SK-N-SH (cell line): ENCODE data around the gene RFPL1. TPM values are rescaled to one million over a fixed set of nuclear protein-coding genes. Genes with fewer than 3 reads are reported as not detected.
A peak's percentile ranks its signal among the peaks of the same experiment; 100 is the strongest.

ENCODE experiments used
- CTCF ChIA-PET: fragments of 300-600, 350-600 bp; formaldehyde crosslinking; extraction: SDS; loops from one replicate; lab custom pipeline; 2021; lab: Yijun Ruan, JAX
- POLR2A ChIA-PET: fragments of 350-600 bp; sonication (Branson Sonifier 250); formaldehyde crosslinking; extraction: SDS; loops from one replicate; lab custom pipeline; 2020; ENCODE audit warnings: antibody characterized with exemption, inconsistent platforms; lab: Yijun Ruan, JAX
- DNase-seq: peaks from one replicate; pipeline ENCODE4 v3.0.0; 2012
- H2AFZ ChIP-seq: fragments of 200-600 bp; sonication (generic); 2 replicates; pipeline ENCODE4 v1.8.1; 2016; ENCODE audit warnings: antibody characterized with exemption, mild to moderate bottlenecking, low read depth
- H3F3A ChIP-seq: fragments of 200-600 bp; sonication (generic); replicated peaks from 2 replicates; pipeline ENCODE3; 2016; ENCODE audit warnings: antibody characterized with exemption, mild to moderate bottlenecking; ENCODE audit not compliant: insufficient read depth
- H3K27ac ChIP-seq, 2 experiments: fragments of 200-500 bp in 1 of 2; fragments of 200-600 bp in 1 of 2; sonication (Bioruptor generic) in 1 of 2; sonication (generic), shearing (Covaris generic) in 1 of 2; 2 replicates each; pipeline versions ENCODE4 v1.5.1 to v1.6.1; 2014 to 2016; ENCODE audit warnings: low read depth in 2 of 2, inconsistent platforms in 1 of 2, low read length in 1 of 2, mild to moderate bottlenecking in 1 of 2, mixed read lengths in 1 of 2
- H3K27me3 ChIP-seq: fragments of 200-600 bp; sonication (generic), shearing (Covaris generic); 2 replicates; pipeline ENCODE4 v1.6.1; 2016; ENCODE audit warnings: mixed run types; ENCODE audit not compliant: insufficient read depth
- H3K36me3 ChIP-seq, 2 experiments: fragments of 200-500 bp in 1 of 2; fragments of 200-600 bp in 1 of 2; sonication (Bioruptor generic) in 1 of 2; sonication (generic) in 1 of 2; replicated peaks in 1 of 2; 2 replicates each; pipeline versions ENCODE3 to v1.5.1; 2014 to 2016; ENCODE audit warnings: low read length in 1 of 2, mild to moderate bottlenecking in 1 of 2; ENCODE audit not compliant: insufficient read depth in 2 of 2, control insufficient read depth in 1 of 2
- H3K4me1 ChIP-seq, 2 experiments: fragments of 200-500 bp in 1 of 2; fragments of 200-600 bp in 1 of 2; sonication (Bioruptor generic) in 1 of 2; sonication (generic), shearing (Covaris generic) in 1 of 2; 2 replicates each; pipeline versions ENCODE4 v1.5.1 to v1.6.1; 2014 to 2016; ENCODE audit warnings: low read depth in 1 of 2, low read length in 1 of 2, mixed run types in 1 of 2; ENCODE audit not compliant: insufficient read depth in 2 of 2, control insufficient read depth in 1 of 2
- H3K4me2 ChIP-seq: fragments of 200-600 bp; sonication (generic), shearing (Covaris generic); 2 replicates; pipeline ENCODE4 v1.6.1; 2017; ENCODE audit warnings: mixed run types
- H3K4me3 ChIP-seq, 2 experiments: fragments of 200-500 bp in 1 of 2; fragments of 200-600 bp in 1 of 2; sonication (Bioruptor generic) in 1 of 2; sonication (generic), shearing (Covaris generic) in 1 of 2; 2 replicates each; pipeline versions ENCODE4 v1.5.1 to v1.8.1; 2014 to 2016; ENCODE audit warnings: low read depth in 2 of 2, inconsistent platforms in 1 of 2, low read length in 1 of 2, mild to moderate bottlenecking in 1 of 2, mixed read lengths in 1 of 2, moderate library complexity in 1 of 2
- H3K79me2 ChIP-seq: fragments of 200-600 bp; sonication (generic); 2 replicates; pipeline ENCODE4 v1.8.1; 2017; ENCODE audit warnings: mild to moderate bottlenecking; ENCODE audit not compliant: insufficient read depth
- H3K9ac ChIP-seq: fragments of 200-600 bp; sonication (generic); 2 replicates; pipeline ENCODE4 v1.6.1; 2017; ENCODE audit warnings: mixed run types
- H3K9me2 ChIP-seq: fragments of 200-600 bp; sonication (generic); 2 replicates; pipeline ENCODE4 v1.6.1; 2017; ENCODE audit warnings: mixed run types
- H3K9me3 ChIP-seq: fragments of 200-600 bp; sonication (generic); 2 replicates; pipeline ENCODE4 v1.6.1; 2017; ENCODE audit warnings: mixed run types, mild to moderate bottlenecking, moderate library complexity
- H4K20me1 ChIP-seq: fragments of 200-600 bp; sonication (generic); 2 replicates; pipeline ENCODE4 v1.6.1; 2017; ENCODE audit warnings: mild to moderate bottlenecking, mixed run types; ENCODE audit not compliant: insufficient read depth
- CHD2 ChIP-seq: fragments of 150-350 bp; IDR thresholded peaks from 2 replicates; pipeline ENCODE4 v1.6.1; 2018; ENCODE audit warnings: low read length; ENCODE audit not compliant: partially characterized antibody
- ELF1 ChIP-seq: IDR thresholded peaks from 2 replicates; pipeline ENCODE4 v1.4.0; 2012
- EP300 ChIP-seq, 2 experiments: IDR thresholded peaks; 2 replicates each; pipeline versions ENCODE4 v1.4.0 to v1.6.1; 2012; ENCODE audit warnings: borderline replicate concordance in 1 of 2, low read depth in 1 of 2, low read length in 1 of 2
- EZH2phosphoT487 ChIP-seq: fragments of 200-600 bp; sonication (generic); IDR thresholded peaks from 2 replicates; pipeline ENCODE4 v1.6.1; 2017; ENCODE audit warnings: low read depth, mixed run types, mild to moderate bottlenecking, antibody characterized with exemption, moderate library complexity, borderline replicate concordance
- FOXM1 ChIP-seq: IDR thresholded peaks from 2 replicates; pipeline ENCODE4 v1.4.0; 2012; ENCODE audit warnings: low read depth, mild to moderate bottlenecking
- JUND ChIP-seq: IDR thresholded peaks from 2 replicates; pipeline ENCODE4 v1.4.0; 2012
- MEF2A ChIP-seq: IDR thresholded peaks from 2 replicates; pipeline ENCODE4 v1.4.0; 2012; ENCODE audit warnings: low read depth, borderline replicate concordance
- MXI1 ChIP-seq: IDR thresholded peaks from 2 replicates; pipeline ENCODE4 v1.6.1; 2012; ENCODE audit warnings: mild to moderate bottlenecking, low read depth, low read length, improper control_type of control experiment
- NFIC ChIP-seq: IDR thresholded peaks from 2 replicates; pipeline ENCODE4 v1.4.0; 2012; ENCODE audit warnings: borderline replicate concordance
- NRF1 ChIP-seq: IDR thresholded peaks from 2 replicates; pipeline ENCODE4 v1.6.1; 2012; ENCODE audit warnings: low read depth, mild to moderate bottlenecking, low read length
- POLR2AphosphoS5 ChIP-seq: IDR thresholded peaks from 2 replicates; pipeline ENCODE4 v1.6.1; 2012; ENCODE audit warnings: low read depth, low read length
- RAD21 ChIP-seq: IDR thresholded peaks from 2 replicates; pipeline ENCODE4 v1.6.1; 2012; ENCODE audit warnings: mild to moderate bottlenecking, low read length
- RCOR1 ChIP-seq: fragments of 150-350 bp; IDR thresholded peaks from 2 replicates; pipeline ENCODE4 v1.6.1; 2017; ENCODE audit warnings: antibody characterized with exemption, low read length
- RXRA ChIP-seq: IDR thresholded peaks from 2 replicates; pipeline ENCODE4 v1.4.0; 2012; ENCODE audit warnings: low read depth, mild to moderate bottlenecking, borderline replicate concordance
- SIN3A ChIP-seq: IDR thresholded peaks from 2 replicates; pipeline ENCODE4 v1.6.1; 2012; ENCODE audit warnings: low read depth, mild to moderate bottlenecking, low read length, moderate library complexity, borderline replicate concordance
- SMC3 ChIP-seq: IDR thresholded peaks from 2 replicates; pipeline ENCODE4 v1.6.1; 2012; ENCODE audit warnings: low read depth, low read length, improper control_type of control experiment
- USF1 ChIP-seq: IDR thresholded peaks from 2 replicates; pipeline ENCODE4 v1.4.0; 2012; ENCODE audit warnings: low read depth, borderline replicate concordance
- YY1 ChIP-seq: IDR thresholded peaks from 2 replicates; pipeline ENCODE4 v1.4.0; 2012; ENCODE audit warnings: low read depth, mild to moderate bottlenecking
- WGBS: methylation state at CpG from one replicate; pipeline ENCODE4 v1.1.6; 2017; ENCODE audit warnings: low lambda C conversion rate; 5-methylcytosine and 5-hydroxymethylcytosine counted together
- polyA plus RNA-seq, 3 experiments: library from polyadenylated mRNA; depleted of rRNA; stranded (reverse); fragments of >200 nt; gene quantifications; 2 replicates each; pipeline ENCODE4 v1.2.3, GENCODE V29; 2012
- TF ChIP-seq, protein P1 (sequence below): IDR thresholded peaks from 2 replicates; pipeline ENCODE4 v1.4.0; 2012; ENCODE audit warnings: low read depth, borderline replicate concordance
- TF ChIP-seq, protein P2 (sequence below): IDR thresholded peaks from 2 replicates; pipeline ENCODE4 v1.6.1; 2012; ENCODE audit warnings: mild to moderate bottlenecking, low read depth, low read length, moderate library complexity
- TF ChIP-seq, protein P3 (sequence below): fragments of 200-600 bp; sonication (generic); IDR thresholded peaks from 2 replicates; pipeline ENCODE4 v1.6.1; 2017; ENCODE audit warnings: antibody characterized with exemption, mild to moderate bottlenecking, moderate library complexity
- TF ChIP-seq, protein P4 (sequence below): IDR thresholded peaks from 2 replicates; pipeline ENCODE4; 2012
- TF ChIP-seq, protein P5 (sequence below): IDR thresholded peaks from 2 replicates; pipeline ENCODE4 v1.4.0; 2012; ENCODE audit warnings: low read depth

RFPL1 gene
- polyA plus RNA-seq, 1 of the 3 experiments (the other 2 are of a cell fraction): not detected

DNA sequence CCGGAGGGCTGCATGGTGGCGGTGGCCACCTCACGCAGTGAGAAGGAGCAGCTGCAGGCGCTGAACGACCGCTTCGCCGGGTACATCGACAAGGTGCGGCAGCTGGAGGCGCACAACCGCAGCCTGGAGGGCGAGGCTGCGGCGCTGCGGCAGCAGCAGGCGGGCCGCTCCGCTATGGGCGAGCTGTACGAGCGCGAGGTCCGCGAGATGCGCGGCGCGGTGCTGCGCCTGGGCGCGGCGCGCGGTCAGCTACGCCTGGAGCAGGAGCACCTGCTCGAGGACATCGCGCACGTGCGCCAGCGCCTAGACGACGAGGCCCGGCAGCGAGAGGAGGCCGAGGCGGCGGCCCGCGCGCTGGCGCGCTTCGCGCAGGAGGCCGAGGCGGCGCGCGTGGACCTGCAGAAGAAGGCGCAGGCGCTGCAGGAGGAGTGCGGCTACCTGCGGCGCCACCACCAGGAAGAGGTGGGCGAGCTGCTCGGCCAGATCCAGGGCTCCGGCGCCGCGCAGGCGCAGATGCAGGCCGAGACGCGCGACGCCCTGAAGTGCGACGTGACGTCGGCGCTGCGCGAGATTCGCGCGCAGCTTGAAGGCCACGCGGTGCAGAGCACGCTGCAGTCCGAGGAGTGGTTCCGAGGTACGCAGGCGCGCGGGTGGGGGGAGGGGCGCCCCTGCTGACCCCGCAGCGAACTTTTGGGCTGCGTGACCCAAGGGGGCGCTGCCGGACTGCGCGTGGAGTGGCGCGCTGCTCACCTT lies 42.3 kb downstream of the RFPL1 start:
- Histone ChIP-seq H3K79me2 (no peaks in the 10 kb centered on the region), H3K9me2 (no peaks in the 10 kb centered on the region), H3K27me3 (peaks cover 9% of the 10 kb centered on the region; the same call in 1 of the 2 replicates), H3K4me3 (peak overlapping the region; percentile 41 to 47; a peak in 3 of 4 replicates), H3K4me2 (peak overlapping the region; percentile 75), H3K4me1 (peaks cover 0 to 32% of the 10 kb centered on the region in 2 experiments; a peak in 1 of 4 replicates), H3F3A (no peaks in the 10 kb centered on the region), H3K9ac (no peak overlapping the region), H4K20me1 (0 out of 2 replicates have a peak, but pooled peaks cover 5% of the 10 kb centered on the region), H2AFZ (peak overlapping the region; percentile 41; the same call in 1 of the 2 replicates), H3K27ac (peak overlapping the region in 1 of 2 experiments; percentile 23; a peak in 1 of 4 replicates), H3K36me3 (no peaks in the 10 kb centered on the region), H3K9me3 (no peaks in the 10 kb centered on the region)
- ChIA-PET CTCF (interaction anchor here (0.7 to 3.0 kb wide), 9 partner anchors 10 to 92 kb away, joined by 3 to 12 read pairs (median 6); partner anchors contain the start of genes AP1B1 and THOC5), POLR2A (interaction anchor here (0.7 to 1.7 kb wide), 8 partner anchors 9 to 137 kb away, joined by 3 to 13 read pairs (median 4); partner anchors contain the start of gene THOC5)
- DNase-seq: peak; percentile 96
- WGBS: 10% methylated on average over 21 of the region's 107 CpGs
- no peak for TF ChIP-seq RCOR1
- TF ChIP-seq, protein P1, sequence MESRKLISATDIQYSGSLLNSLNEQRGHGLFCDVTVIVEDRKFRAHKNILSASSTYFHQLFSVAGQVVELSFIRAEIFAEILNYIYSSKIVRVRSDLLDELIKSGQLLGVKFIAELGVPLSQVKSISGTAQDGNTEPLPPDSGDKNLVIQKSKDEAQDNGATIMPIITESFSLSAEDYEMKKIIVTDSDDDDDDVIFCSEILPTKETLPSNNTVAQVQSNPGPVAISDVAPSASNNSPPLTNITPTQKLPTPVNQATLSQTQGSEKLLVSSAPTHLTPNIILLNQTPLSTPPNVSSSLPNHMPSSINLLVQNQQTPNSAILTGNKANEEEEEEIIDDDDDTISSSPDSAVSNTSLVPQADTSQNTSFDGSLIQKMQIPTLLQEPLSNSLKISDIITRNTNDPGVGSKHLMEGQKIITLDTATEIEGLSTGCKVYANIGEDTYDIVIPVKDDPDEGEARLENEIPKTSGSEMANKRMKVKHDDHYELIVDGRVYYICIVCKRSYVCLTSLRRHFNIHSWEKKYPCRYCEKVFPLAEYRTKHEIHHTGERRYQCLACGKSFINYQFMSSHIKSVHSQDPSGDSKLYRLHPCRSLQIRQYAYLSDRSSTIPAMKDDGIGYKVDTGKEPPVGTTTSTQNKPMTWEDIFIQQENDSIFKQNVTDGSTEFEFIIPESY: peak; percentile 87; the same call in 1 of the 2 replicates
- TF ChIP-seq SIN3A: 0 out of 2 replicates have a peak, but pooled peaks have one; percentile 34
- TF ChIP-seq RXRA: no peak
- TF ChIP-seq, protein P2, sequence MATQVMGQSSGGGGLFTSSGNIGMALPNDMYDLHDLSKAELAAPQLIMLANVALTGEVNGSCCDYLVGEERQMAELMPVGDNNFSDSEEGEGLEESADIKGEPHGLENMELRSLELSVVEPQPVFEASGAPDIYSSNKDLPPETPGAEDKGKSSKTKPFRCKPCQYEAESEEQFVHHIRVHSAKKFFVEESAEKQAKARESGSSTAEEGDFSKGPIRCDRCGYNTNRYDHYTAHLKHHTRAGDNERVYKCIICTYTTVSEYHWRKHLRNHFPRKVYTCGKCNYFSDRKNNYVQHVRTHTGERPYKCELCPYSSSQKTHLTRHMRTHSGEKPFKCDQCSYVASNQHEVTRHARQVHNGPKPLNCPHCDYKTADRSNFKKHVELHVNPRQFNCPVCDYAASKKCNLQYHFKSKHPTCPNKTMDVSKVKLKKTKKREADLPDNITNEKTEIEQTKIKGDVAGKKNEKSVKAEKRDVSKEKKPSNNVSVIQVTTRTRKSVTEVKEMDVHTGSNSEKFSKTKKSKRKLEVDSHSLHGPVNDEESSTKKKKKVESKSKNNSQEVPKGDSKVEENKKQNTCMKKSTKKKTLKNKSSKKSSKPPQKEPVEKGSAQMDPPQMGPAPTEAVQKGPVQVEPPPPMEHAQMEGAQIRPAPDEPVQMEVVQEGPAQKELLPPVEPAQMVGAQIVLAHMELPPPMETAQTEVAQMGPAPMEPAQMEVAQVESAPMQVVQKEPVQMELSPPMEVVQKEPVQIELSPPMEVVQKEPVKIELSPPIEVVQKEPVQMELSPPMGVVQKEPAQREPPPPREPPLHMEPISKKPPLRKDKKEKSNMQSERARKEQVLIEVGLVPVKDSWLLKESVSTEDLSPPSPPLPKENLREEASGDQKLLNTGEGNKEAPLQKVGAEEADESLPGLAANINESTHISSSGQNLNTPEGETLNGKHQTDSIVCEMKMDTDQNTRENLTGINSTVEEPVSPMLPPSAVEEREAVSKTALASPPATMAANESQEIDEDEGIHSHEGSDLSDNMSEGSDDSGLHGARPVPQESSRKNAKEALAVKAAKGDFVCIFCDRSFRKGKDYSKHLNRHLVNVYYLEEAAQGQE: no peak
- TF ChIP-seq FOXM1: no peak
- TF ChIP-seq SMC3: no peak; the same call in 1 of the 2 replicates
- no peak for TF ChIP-seq MEF2A
- TF ChIP-seq ELF1: no peak
- TF ChIP-seq NFIC: no peak
- TF ChIP-seq EZH2phosphoT487: no peak
- TF ChIP-seq YY1: no peak
- TF ChIP-seq NRF1: peak; percentile 68
- TF ChIP-seq MXI1: peak; percentile 88; the same call in 1 of the 2 replicates
- TF ChIP-seq, protein P3, sequence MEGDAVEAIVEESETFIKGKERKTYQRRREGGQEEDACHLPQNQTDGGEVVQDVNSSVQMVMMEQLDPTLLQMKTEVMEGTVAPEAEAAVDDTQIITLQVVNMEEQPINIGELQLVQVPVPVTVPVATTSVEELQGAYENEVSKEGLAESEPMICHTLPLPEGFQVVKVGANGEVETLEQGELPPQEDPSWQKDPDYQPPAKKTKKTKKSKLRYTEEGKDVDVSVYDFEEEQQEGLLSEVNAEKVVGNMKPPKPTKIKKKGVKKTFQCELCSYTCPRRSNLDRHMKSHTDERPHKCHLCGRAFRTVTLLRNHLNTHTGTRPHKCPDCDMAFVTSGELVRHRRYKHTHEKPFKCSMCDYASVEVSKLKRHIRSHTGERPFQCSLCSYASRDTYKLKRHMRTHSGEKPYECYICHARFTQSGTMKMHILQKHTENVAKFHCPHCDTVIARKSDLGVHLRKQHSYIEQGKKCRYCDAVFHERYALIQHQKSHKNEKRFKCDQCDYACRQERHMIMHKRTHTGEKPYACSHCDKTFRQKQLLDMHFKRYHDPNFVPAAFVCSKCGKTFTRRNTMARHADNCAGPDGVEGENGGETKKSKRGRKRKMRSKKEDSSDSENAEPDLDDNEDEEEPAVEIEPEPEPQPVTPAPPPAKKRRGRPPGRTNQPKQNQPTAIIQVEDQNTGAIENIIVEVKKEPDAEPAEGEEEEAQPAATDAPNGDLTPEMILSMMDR: no peak; the same call in 1 of the 2 replicates
- TF ChIP-seq, protein P4, sequence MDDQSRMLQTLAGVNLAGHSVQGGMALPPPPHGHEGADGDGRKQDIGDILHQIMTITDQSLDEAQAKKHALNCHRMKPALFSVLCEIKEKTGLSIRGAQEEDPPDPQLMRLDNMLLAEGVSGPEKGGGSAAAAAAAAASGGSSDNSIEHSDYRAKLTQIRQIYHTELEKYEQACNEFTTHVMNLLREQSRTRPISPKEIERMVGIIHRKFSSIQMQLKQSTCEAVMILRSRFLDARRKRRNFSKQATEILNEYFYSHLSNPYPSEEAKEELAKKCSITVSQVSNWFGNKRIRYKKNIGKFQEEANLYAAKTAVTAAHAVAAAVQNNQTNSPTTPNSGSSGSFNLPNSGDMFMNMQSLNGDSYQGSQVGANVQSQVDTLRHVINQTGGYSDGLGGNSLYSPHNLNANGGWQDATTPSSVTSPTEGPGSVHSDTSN: no peak
- TF ChIP-seq USF1: no peak
- TF ChIP-seq, protein P5, sequence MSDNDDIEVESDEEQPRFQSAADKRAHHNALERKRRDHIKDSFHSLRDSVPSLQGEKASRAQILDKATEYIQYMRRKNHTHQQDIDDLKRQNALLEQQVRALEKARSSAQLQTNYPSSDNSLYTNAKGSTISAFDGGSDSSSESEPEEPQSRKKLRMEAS: peak; percentile 94
- no peak for TF ChIP-seq JUND
- no peak for TF ChIP-seq POLR2AphosphoS5
- no peak; a peak in 1 of 4 replicates for TF ChIP-seq EP300 (IDR thresholded peaks at IDR 0.05; ENCODE audit: borderline replicate concordance in 1 of 2, low read depth in 1 of 2, low read length in 1 of 2)
- TF ChIP-seq RAD21: peak; percentile 48
- peak; percentile 98 for TF ChIP-seq CHD2
